HepG2 (cell line): ENCODE data around the gene KLF11. TPM values are rescaled to one million over a fixed set of nuclear protein-coding genes. Genes with fewer than 3 reads are reported as not detected.

Experiments used
- ATAC-seq: fragments of 200-7000 bp; cut with Tn5 transposase; 3 replicates; pipeline ENCODE4 v1.9.1; 2020; ENCODE audit warnings: mild to moderate bottlenecking, moderate library complexity
- BruUV-seq: library from RNA; stranded (reverse); fragments of 400-500 nt; replicated peaks from 2 replicates; lab custom pipeline; 2021; lab: Mats Ljungman, UMichigan
- CTCF ChIA-PET: fragments of 300-600 bp; formaldehyde crosslinking; extraction: SDS; loops from one replicate; lab custom pipeline; 2021; ENCODE audit warnings: low total read pairs, inconsistent platforms, low intra/inter-chr PET ratio; lab: Yijun Ruan, JAX
- POLR2A ChIA-PET: fragments of 350-600 bp; sonication (Branson Sonifier 250); formaldehyde crosslinking; loops from one replicate; lab custom pipeline; 2020; ENCODE audit warnings: antibody characterized with exemption, inconsistent platforms; lab: Yijun Ruan, JAX
- DNase-seq: peaks from one replicate; pipeline ENCODE4 v3.0.0-alpha.2; 2015; ENCODE audit warnings: low spot score
- FAIRE-seq: peaks from 3 replicates; lab custom pipeline; 2011; peaks lifted over from hg19 to GRCh38; lab: Jason Lieb, UNC
- H2AFZ ChIP-seq: one replicate; pipeline ENCODE4 v1.6.1; 2011; ENCODE audit warnings: low read length, inconsistent platforms
- H3K27ac ChIP-seq: fragments of 300-600 bp; 3 replicates; pipeline ENCODE4 v1.8.0; 2011; ENCODE audit warnings: mixed run types, mild to moderate bottlenecking, mixed read lengths, low read length, inconsistent platforms; ENCODE audit not compliant: insufficient read depth; ENCODE audit errors: extremely low read length
- H3K27me3 ChIP-seq, 2 experiments: fragments of 200-600 bp in 1 of 2; 2 replicates in 1 of 2; 3 replicates in 1 of 2; pipeline versions ENCODE4 v1.6.0 to v1.8.0; 2011; ENCODE audit warnings: low read length in 2 of 2, mild to moderate bottlenecking in 2 of 2, moderate library complexity in 2 of 2, inconsistent platforms in 1 of 2; ENCODE audit not compliant: insufficient read depth in 2 of 2, control insufficient read depth in 1 of 2
- H3K36me3 ChIP-seq, 2 experiments: fragments of 200-600 bp in 1 of 2; replicated peaks in 1 of 2; 2 replicates in 1 of 2; 3 replicates in 1 of 2; pipeline versions ENCODE4 v1.5.1 to v1.8.0; 2011; ENCODE audit warnings: low read length in 2 of 2, inconsistent platforms in 1 of 2; ENCODE audit not compliant: insufficient read depth in 2 of 2, control insufficient read depth in 1 of 2
- H3K4me1 ChIP-seq: 2 replicates; pipeline ENCODE4 v1.5.1; 2012; ENCODE audit warnings: low read length, inconsistent platforms; ENCODE audit not compliant: insufficient read depth
- H3K4me2 ChIP-seq: 2 replicates; pipeline ENCODE4 v1.6.0; 2011; ENCODE audit warnings: low read depth, low read length, inconsistent platforms
- H3K4me3 ChIP-seq, 3 experiments: fragments of 200-600 bp in 1 of 3; sonication (generic), shearing (Covaris generic) in 1 of 3; replicated peaks in 1 of 3; 2 replicates each; pipeline ENCODE4 v1.5.1; 2011 to 2016; ENCODE audit warnings: low read length in 3 of 3, inconsistent platforms in 2 of 3, low read depth in 2 of 3, mild to moderate bottlenecking in 2 of 3, control low read depth in 1 of 3, mixed read lengths in 1 of 3; ENCODE audit not compliant: insufficient read depth in 1 of 3
- H3K79me2 ChIP-seq: one replicate; pipeline ENCODE4 v1.6.1; 2011; ENCODE audit warnings: low read length, inconsistent platforms; ENCODE audit not compliant: insufficient read depth
- H3K9ac ChIP-seq: 2 replicates; pipeline ENCODE4 v1.6.0; 2011; ENCODE audit warnings: mild to moderate bottlenecking, low read depth, low read length, inconsistent platforms; ENCODE audit not compliant: insufficient read depth
- H3K9me3 ChIP-seq: 2 replicates; pipeline ENCODE4 v1.5.1; 2012; ENCODE audit warnings: mild to moderate bottlenecking, low read length
- H4K20me1 ChIP-seq: 2 replicates; pipeline ENCODE4 v1.6.0; 2011; ENCODE audit warnings: inconsistent platforms, mild to moderate bottlenecking, low read length, moderate library complexity; ENCODE audit not compliant: insufficient read depth
- THAP11 ChIP-seq: IDR thresholded peaks from 2 replicates; pipeline ENCODE4 v1.6.1; 2016; ENCODE audit warnings: missing biosample characterization, missing genetic modification reagents
- ZNF652 ChIP-seq: IDR thresholded peaks from 2 replicates; pipeline ENCODE4 v1.6.1; 2016; ENCODE audit warnings: low read depth, borderline replicate concordance
- ZNF660 ChIP-seq: sonication (generic); formaldehyde crosslinking; IDR thresholded peaks from 2 replicates; pipeline ENCODE4 v1.5.1; 2020; ENCODE audit warnings: mild to moderate bottlenecking, low read depth, missing genetic modification reagents, borderline replicate concordance
- WGBS: methylation state at CpG from one replicate; pipeline ENCODE4 v1.1.6; 2017; ENCODE audit warnings: low lambda C conversion rate; 5-methylcytosine and 5-hydroxymethylcytosine counted together
- in situ Hi-C: cut with HindIII; loops from 2 replicates; pipeline ENCODE4 v1.10.0; 2017; ENCODE audit warnings: low pct_unique_long_range_greater_than_20kb; ENCODE audit not compliant: extremely low pct_ligation_motif_present
- intact Hi-C: fragments of 100-400 bp; cut with micrococcal nuclease; formaldehyde crosslinking; loops from one replicate; pipeline ENCODE4 v1.10.0; 2022; ENCODE audit not compliant: unreplicated experiment
- polyA plus RNA-seq, 8 experiments: library from polyadenylated mRNA; depleted of rRNA in 3 of 8; stranded (reverse) in 7 of 8; unstranded in 1 of 8; fragments of >200 nt; fragmentation: Illumina TruSeq in 4 of 8; extraction: Trizol in 4 of 8; gene quantifications; 2 replicates each; pipeline versions ENCODE4 v1.2.1 to v1.2.3, GENCODE V29; 2011 to 2016; ENCODE audit warnings: low read depth in 4 of 8, missing spikeins in 1 of 8, mixed read lengths in 1 of 8; ENCODE audit not compliant: insufficient read depth in 1 of 8
- total RNA-seq, 5 experiments: library from RNA; depleted of rRNA; stranded (reverse); fragments of >200 nt; fragmentation: Illumina TruSeq; extraction: Trizol; gene quantifications; 2 replicates each; pipeline ENCODE4 v1.2.3, GENCODE V29; 2016; ENCODE audit warnings: low read depth in 1 of 5
- TF ChIP-seq, protein P1 (sequence below): sonication (generic); formaldehyde crosslinking; IDR thresholded peaks from 2 replicates; pipeline ENCODE4 v1.5.0; 2020; ENCODE audit warnings: mild to moderate bottlenecking, missing genetic modification reagents, borderline replicate concordance
- TF ChIP-seq, protein P2 (sequence below): IDR thresholded peaks from 2 replicates; pipeline ENCODE4 v1.6.1; 2016; ENCODE audit warnings: low read depth, borderline replicate concordance

The KLF11 gene
- total and polyA plus RNA-seq, 2 of the 13 experiments (the other 11 are each of a cell fraction or from before 2014, with no cell fraction given): 2.5 to 11.8 TPM

DNA sequence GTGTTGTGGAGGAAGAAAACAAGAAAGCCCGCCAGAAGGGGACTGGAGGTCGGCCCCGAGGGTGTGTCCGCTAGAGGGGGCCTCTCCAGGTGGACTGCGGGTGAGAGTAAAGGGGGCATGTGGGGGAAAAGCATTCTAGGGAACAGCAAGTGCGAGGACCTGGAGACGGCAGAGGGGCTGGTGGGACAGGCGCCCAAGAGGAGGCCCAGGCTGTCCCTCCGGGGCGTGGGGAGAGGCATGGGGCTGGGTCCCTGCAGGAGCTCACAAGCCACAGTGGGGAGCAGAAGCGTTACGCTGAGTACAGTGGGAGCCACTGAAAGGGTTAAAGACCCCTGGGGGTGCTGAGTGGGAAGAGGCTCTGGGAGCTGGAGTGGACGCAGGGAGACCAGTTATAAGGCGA, 1.6 kb upstream of the KLF11 start:
- in situ Hi-C loops (no loop called here), intact Hi-C loops (no loop called here)
- BruUV-seq: no TSS peak
- FAIRE-seq: no peak
- ChIA-PET CTCF (no interaction called here), POLR2A (interaction anchor here (1.1 kb wide), 1 partner anchor 408 kb away, joined by 4 read pairs; no protein-coding TSS in a partner anchor)
- WGBS: 86% methylated on average over 14 of the region's 14 CpGs
- H3K27me3 ChIP-seq: peaks cover 7 to 50% of the 10 kb centered on the region in 2 experiments
- ATAC-seq: no peak
- no peak overlapping the region for H3K27ac ChIP-seq
- no peaks in the 10 kb centered on the region for H3K79me2 ChIP-seq
- no peaks in the 10 kb centered on the region for H3K36me3 ChIP-seq
- H3K9ac ChIP-seq: no peak overlapping the region
- no peak for DNase-seq
- H3K4me1 ChIP-seq: peaks cover 52% of the 10 kb centered on the region
- no peak overlapping the region for H2AFZ ChIP-seq
- H3K4me2 ChIP-seq: no peak overlapping the region
- TF ChIP-seq ZNF660: no peak
- TF ChIP-seq ZNF652 (CRISPR knock-in tag): peak; percentile 44; the same call in 1 of the 2 replicates
- H3K9me3 ChIP-seq: no peaks in the 10 kb centered on the region
- H3K4me3 ChIP-seq: no peak overlapping the region
- no peaks in the 10 kb centered on the region for H4K20me1 ChIP-seq

DNA sequence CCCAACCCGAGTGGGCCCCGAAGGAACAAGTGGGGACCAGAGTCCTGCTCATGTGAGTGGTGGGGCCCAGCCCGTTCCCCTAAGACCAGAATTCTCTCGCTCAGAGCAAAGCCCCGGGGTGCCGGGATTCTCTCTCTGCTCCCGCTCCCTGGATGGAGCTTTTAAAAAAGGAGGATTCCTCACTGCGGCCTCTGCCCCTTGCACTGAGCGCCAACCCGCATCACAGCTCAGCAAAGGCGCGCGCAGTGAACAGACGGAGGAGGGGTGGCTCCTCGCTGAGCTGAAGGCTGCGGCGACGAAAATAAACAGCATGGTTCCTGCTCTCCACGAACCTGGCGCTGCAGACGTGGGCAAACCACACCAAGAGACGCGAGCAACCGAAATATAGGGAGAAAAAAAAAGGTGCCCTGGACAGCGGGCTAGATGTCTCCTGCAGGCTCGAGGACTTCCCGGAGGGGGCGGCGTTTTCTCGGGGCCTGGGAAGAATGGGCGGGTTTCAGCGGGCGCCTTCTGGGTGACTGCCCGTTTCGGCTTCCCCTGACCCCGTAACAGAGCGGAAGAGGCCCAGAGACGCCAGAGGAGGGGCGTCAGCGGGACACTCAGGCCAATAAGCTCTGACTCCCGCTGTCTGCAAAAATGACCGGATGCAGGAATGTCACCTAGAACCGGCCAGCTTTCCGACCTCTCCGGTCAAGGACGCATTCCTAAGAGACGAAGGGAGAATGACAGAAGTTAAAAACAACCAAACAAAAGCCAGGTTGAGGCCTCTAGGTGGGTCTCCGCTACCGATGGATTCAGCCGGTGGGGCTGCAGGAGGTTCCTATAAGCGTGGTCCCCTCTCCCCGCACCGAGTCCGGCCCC, 819 bp upstream of the KLF11 start:
- Histone ChIP-seq H3K36me3 (0 out of 5 replicates have a peak, but pooled peaks cover 0 to 2% of the 10 kb centered on the region in 2 experiments), H3K9ac (no peak overlapping the region), H2AFZ (no peak overlapping the region), H3K27ac (peak overlapping the region; percentile 57), H3K4me2 (peak overlapping the region; percentile 56; the same call in 1 of the 2 replicates), H4K20me1 (no peaks in the 10 kb centered on the region), H3K4me1 (peaks cover 52% of the 10 kb centered on the region), H3K9me3 (no peaks in the 10 kb centered on the region), H3K79me2 (no peaks in the 10 kb centered on the region), H3K27me3 (peaks cover 7 to 42% of the 10 kb centered on the region in 2 experiments), H3K4me3 (peak overlapping the region in 1 of 3 experiments; percentile 45; a peak in 1 of 6 replicates)
- CTCF ChIA-PET: no interaction called here
- in situ Hi-C loops (no loop called here), intact Hi-C loops (no loop called here)
- TSS peak; percentile 63 for BruUV-seq
- POLR2A ChIA-PET: interaction anchor here (0.8 to 2.2 kb wide), 9 partner anchors 8 to 407 kb away, joined by 3 to 18 read pairs (median 4); partner anchors contain the start of gene TAF1B
- DNase-seq (peak; percentile 80), FAIRE-seq (no peak), ATAC-seq (peak; percentile 53)
- whole genome bisulfite sequencing: 63% methylated on average over 47 of the region's 54 CpGs
- TF ChIP-seq, protein P1, sequence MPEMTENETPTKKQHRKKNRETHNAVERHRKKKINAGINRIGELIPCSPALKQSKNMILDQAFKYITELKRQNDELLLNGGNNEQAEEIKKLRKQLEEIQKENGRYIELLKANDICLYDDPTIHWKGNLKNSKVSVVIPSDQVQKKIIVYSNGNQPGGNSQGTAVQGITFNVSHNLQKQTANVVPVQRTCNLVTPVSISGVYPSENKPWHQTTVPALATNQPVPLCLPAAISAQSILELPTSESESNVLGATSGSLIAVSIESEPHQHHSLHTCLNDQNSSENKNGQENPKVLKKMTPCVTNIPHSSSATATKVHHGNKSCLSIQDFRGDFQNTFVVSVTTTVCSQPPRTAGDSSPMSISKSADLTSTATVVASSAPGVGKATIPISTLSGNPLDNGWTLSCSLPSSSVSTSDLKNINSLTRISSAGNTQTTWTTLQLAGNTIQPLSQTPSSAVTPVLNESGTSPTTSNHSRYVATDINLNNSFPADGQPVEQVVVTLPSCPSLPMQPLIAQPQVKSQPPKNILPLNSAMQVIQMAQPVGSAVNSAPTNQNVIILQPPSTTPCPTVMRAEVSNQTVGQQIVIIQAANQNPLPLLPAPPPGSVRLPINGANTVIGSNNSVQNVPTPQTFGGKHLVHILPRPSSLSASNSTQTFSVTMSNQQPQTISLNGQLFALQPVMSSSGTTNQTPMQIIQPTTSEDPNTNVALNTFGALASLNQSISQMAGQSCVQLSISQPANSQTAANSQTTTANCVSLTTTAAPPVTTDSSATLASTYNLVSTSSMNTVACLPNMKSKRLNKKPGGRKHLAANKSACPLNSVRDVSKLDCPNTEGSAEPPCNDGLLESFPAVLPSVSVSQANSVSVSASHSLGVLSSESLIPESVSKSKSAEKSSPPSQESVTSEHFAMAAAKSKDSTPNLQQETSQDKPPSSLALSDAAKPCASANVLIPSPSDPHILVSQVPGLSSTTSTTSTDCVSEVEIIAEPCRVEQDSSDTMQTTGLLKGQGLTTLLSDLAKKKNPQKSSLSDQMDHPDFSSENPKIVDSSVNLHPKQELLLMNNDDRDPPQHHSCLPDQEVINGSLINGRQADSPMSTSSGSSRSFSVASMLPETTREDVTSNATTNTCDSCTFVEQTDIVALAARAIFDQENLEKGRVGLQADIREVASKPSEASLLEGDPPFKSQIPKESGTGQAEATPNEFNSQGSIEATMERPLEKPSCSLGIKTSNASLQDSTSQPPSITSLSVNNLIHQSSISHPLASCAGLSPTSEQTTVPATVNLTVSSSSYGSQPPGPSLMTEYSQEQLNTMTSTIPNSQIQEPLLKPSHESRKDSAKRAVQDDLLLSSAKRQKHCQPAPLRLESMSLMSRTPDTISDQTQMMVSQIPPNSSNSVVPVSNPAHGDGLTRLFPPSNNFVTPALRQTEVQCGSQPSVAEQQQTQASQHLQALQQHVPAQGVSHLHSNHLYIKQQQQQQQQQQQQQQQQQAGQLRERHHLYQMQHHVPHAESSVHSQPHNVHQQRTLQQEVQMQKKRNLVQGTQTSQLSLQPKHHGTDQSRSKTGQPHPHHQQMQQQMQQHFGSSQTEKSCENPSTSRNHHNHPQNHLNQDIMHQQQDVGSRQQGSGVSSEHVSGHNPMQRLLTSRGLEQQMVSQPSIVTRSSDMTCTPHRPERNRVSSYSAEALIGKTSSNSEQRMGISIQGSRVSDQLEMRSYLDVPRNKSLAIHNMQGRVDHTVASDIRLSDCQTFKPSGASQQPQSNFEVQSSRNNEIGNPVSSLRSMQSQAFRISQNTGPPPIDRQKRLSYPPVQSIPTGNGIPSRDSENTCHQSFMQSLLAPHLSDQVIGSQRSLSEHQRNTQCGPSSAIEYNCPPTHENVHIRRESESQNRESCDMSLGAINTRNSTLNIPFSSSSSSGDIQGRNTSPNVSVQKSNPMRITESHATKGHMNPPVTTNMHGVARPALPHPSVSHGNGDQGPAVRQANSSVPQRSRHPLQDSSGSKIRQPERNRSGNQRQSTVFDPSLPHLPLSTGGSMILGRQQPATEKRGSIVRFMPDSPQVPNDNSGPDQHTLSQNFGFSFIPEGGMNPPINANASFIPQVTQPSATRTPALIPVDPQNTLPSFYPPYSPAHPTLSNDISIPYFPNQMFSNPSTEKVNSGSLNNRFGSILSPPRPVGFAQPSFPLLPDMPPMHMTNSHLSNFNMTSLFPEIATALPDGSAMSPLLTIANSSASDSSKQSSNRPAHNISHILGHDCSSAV (CRISPR knock-in tag): no peak
- TF ChIP-seq THAP11 (CRISPR knock-in tag): no peak
- TF ChIP-seq, protein P2, sequence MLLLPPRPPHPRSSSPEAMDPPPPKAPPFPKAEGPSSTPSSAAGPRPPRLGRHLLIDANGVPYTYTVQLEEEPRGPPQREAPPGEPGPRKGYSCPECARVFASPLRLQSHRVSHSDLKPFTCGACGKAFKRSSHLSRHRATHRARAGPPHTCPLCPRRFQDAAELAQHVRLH (CRISPR knock-in tag): no peak
